HepG2 (cell line): ENCODE results near the gene KERA. TPM values are rescaled to one million over a fixed set of nuclear protein-coding genes. Genes with fewer than 3 reads are reported as not detected.

Source experiments
- ATAC-seq: fragments of 200-7000 bp; cut with Tn5 transposase; 3 replicates; pipeline ENCODE4 v1.9.1; 2020; ENCODE audit warnings: mild to moderate bottlenecking, moderate library complexity
- BruUV-seq: library from RNA; stranded (reverse); fragments of 400-500 nt; replicated peaks from 2 replicates; lab custom pipeline; 2021; lab: Mats Ljungman, UMichigan
- CTCF ChIA-PET: fragments of 300-600 bp; formaldehyde crosslinking; extraction: SDS; loops from one replicate; lab custom pipeline; 2021; ENCODE audit warnings: low total read pairs, inconsistent platforms, low intra/inter-chr PET ratio; lab: Yijun Ruan, JAX
- POLR2A ChIA-PET: fragments of 350-600 bp; sonication (Branson Sonifier 250); formaldehyde crosslinking; loops from one replicate; lab custom pipeline; 2020; ENCODE audit warnings: antibody characterized with exemption, inconsistent platforms; lab: Yijun Ruan, JAX
- DNase-seq: peaks from one replicate; pipeline ENCODE4 v3.0.0-alpha.2; 2015; ENCODE audit warnings: low spot score
- FAIRE-seq: peaks from 3 replicates; lab custom pipeline; 2011; peaks lifted over from hg19 to GRCh38; lab: Jason Lieb, UNC
- H2AFZ ChIP-seq: one replicate; pipeline ENCODE4 v1.6.1; 2011; ENCODE audit warnings: low read length, inconsistent platforms
- H3K27ac ChIP-seq: fragments of 300-600 bp; 3 replicates; pipeline ENCODE4 v1.8.0; 2011; ENCODE audit warnings: mixed run types, mild to moderate bottlenecking, mixed read lengths, low read length, inconsistent platforms; ENCODE audit not compliant: insufficient read depth; ENCODE audit errors: extremely low read length
- H3K27me3 ChIP-seq, 2 experiments: fragments of 200-600 bp in 1 of 2; 2 replicates in 1 of 2; 3 replicates in 1 of 2; pipeline versions ENCODE4 v1.6.0 to v1.8.0; 2011; ENCODE audit warnings: low read length in 2 of 2, mild to moderate bottlenecking in 2 of 2, moderate library complexity in 2 of 2, inconsistent platforms in 1 of 2; ENCODE audit not compliant: insufficient read depth in 2 of 2, control insufficient read depth in 1 of 2
- H3K36me3 ChIP-seq, 2 experiments: fragments of 200-600 bp in 1 of 2; replicated peaks in 1 of 2; 2 replicates in 1 of 2; 3 replicates in 1 of 2; pipeline versions ENCODE4 v1.5.1 to v1.8.0; 2011; ENCODE audit warnings: low read length in 2 of 2, inconsistent platforms in 1 of 2; ENCODE audit not compliant: insufficient read depth in 2 of 2, control insufficient read depth in 1 of 2
- H3K4me1 ChIP-seq: 2 replicates; pipeline ENCODE4 v1.5.1; 2012; ENCODE audit warnings: low read length, inconsistent platforms; ENCODE audit not compliant: insufficient read depth
- H3K4me2 ChIP-seq: 2 replicates; pipeline ENCODE4 v1.6.0; 2011; ENCODE audit warnings: low read depth, low read length, inconsistent platforms
- H3K4me3 ChIP-seq, 3 experiments: fragments of 200-600 bp in 1 of 3; sonication (generic), shearing (Covaris generic) in 1 of 3; replicated peaks in 1 of 3; 2 replicates each; pipeline ENCODE4 v1.5.1; 2011 to 2016; ENCODE audit warnings: low read length in 3 of 3, inconsistent platforms in 2 of 3, low read depth in 2 of 3, mild to moderate bottlenecking in 2 of 3, control low read depth in 1 of 3, mixed read lengths in 1 of 3; ENCODE audit not compliant: insufficient read depth in 1 of 3
- H3K79me2 ChIP-seq: one replicate; pipeline ENCODE4 v1.6.1; 2011; ENCODE audit warnings: low read length, inconsistent platforms; ENCODE audit not compliant: insufficient read depth
- H3K9ac ChIP-seq: 2 replicates; pipeline ENCODE4 v1.6.0; 2011; ENCODE audit warnings: mild to moderate bottlenecking, low read depth, low read length, inconsistent platforms; ENCODE audit not compliant: insufficient read depth
- H3K9me3 ChIP-seq: 2 replicates; pipeline ENCODE4 v1.5.1; 2012; ENCODE audit warnings: mild to moderate bottlenecking, low read length
- H4K20me1 ChIP-seq: 2 replicates; pipeline ENCODE4 v1.6.0; 2011; ENCODE audit warnings: inconsistent platforms, mild to moderate bottlenecking, low read length, moderate library complexity; ENCODE audit not compliant: insufficient read depth
- BORCS8-MEF2B ChIP-seq: sonication (generic); formaldehyde crosslinking; IDR thresholded peaks from 2 replicates; pipeline ENCODE4 v1.8.0; 2022; ENCODE audit warnings: mild to moderate bottlenecking, missing genetic modification reagents
- CCDC6 ChIP-seq: sonication (generic); formaldehyde crosslinking; IDR thresholded peaks from 2 replicates; pipeline ENCODE4 v1.8.1; 2022; ENCODE audit warnings: mild to moderate bottlenecking, missing genetic modification reagents, moderate library complexity
- ETV6 ChIP-seq: sonication (generic); formaldehyde crosslinking; conservative IDR thresholded peaks from 2 replicates; pipeline ENCODE4 v1.4.0; 2020; ENCODE audit warnings: missing genetic modification reagents
- HNRNPK ChIP-seq: fragments of 200-400 bp; formaldehyde crosslinking; IDR thresholded peaks from 2 replicates; pipeline ENCODE4 v1.6.1; 2018; ENCODE audit warnings: low read length, low read depth, moderate library complexity, mild to moderate bottlenecking; ENCODE audit not compliant: poor library complexity, severe bottlenecking
- JUND ChIP-seq: sonication (generic); formaldehyde crosslinking; IDR thresholded peaks from 2 replicates; pipeline ENCODE4 v1.8.0; 2022; ENCODE audit warnings: mild to moderate bottlenecking, missing genetic modification reagents
- KDM3A ChIP-seq: IDR thresholded peaks from 2 replicates; pipeline ENCODE4 v1.6.1; 2018; ENCODE audit warnings: low read depth, missing compliant biosample characterization
- POGZ ChIP-seq: sonication (generic); formaldehyde crosslinking; IDR thresholded peaks from 2 replicates; pipeline ENCODE4 v1.4.0; 2020; ENCODE audit warnings: mild to moderate bottlenecking, missing genetic modification reagents
- SALL2 ChIP-seq: sonication (generic); formaldehyde crosslinking; IDR thresholded peaks from 2 replicates; pipeline ENCODE4 v1.8.1; 2023; ENCODE audit warnings: mild to moderate bottlenecking, missing genetic modification reagents, inconsistent platforms
- SIX4 ChIP-seq: sonication (generic); formaldehyde crosslinking; IDR thresholded peaks from 2 replicates; pipeline ENCODE4 v1.4.0; 2020; ENCODE audit warnings: missing genetic modification reagents
- TCF12 ChIP-seq, 2 experiments: fragments of 450-650 bp in 1 of 2; sonication (generic) in 1 of 2; formaldehyde crosslinking in 1 of 2; IDR thresholded peaks; 2 replicates each; pipeline versions ENCODE4 v1.6.1 to v1.8.0; 2017 to 2022; ENCODE audit warnings: antibody characterized with exemption in 1 of 2, mild to moderate bottlenecking in 1 of 2, missing genetic modification reagents in 1 of 2, moderate library complexity in 1 of 2
- ZBTB25 ChIP-seq: IDR thresholded peaks from 2 replicates; pipeline ENCODE4 v1.6.1; 2018; ENCODE audit warnings: missing genetic modification reagents
- ZBTB7A ChIP-seq: sonication (generic); formaldehyde crosslinking; IDR thresholded peaks from 2 replicates; pipeline ENCODE4 v1.8.0; 2022; ENCODE audit warnings: mild to moderate bottlenecking, missing genetic modification reagents
- ZC3H13 ChIP-seq: sonication (generic); formaldehyde crosslinking; IDR thresholded peaks from 2 replicates; pipeline ENCODE4 v1.8.1; 2023; ENCODE audit warnings: mild to moderate bottlenecking, missing genetic modification reagents, moderate library complexity
- ZC3H4 ChIP-seq: sonication (generic); formaldehyde crosslinking; IDR thresholded peaks from 2 replicates; pipeline ENCODE4 v1.4.0; 2020; ENCODE audit warnings: missing genetic modification reagents, borderline replicate concordance
- ZFP1 ChIP-seq: IDR thresholded peaks from 2 replicates; pipeline ENCODE4 v1.6.1; 2016
- ZKSCAN1 ChIP-seq: fragments of 150-350 bp; IDR thresholded peaks from 2 replicates; pipeline ENCODE4 v1.6.1; 2014; ENCODE audit warnings: low read length
- ZNF12 ChIP-seq: sonication (generic); formaldehyde crosslinking; IDR thresholded peaks from 2 replicates; pipeline ENCODE4 v1.5.0; 2020; ENCODE audit warnings: missing genetic modification reagents
- ZNF552 ChIP-seq: sonication (generic); formaldehyde crosslinking; IDR thresholded peaks from 2 replicates; pipeline ENCODE4 v1.9.0; 2022; ENCODE audit warnings: missing genetic modification reagents, mild to moderate bottlenecking, borderline replicate concordance
- ZNF557 ChIP-seq: sonication (generic); formaldehyde crosslinking; IDR thresholded peaks from 2 replicates; pipeline ENCODE4 v1.4.0; 2020; ENCODE audit warnings: missing genetic modification reagents
- ZNF572 ChIP-seq: sonication (generic); formaldehyde crosslinking; IDR thresholded peaks from 2 replicates; pipeline ENCODE4 v1.5.1; 2020; ENCODE audit warnings: mild to moderate bottlenecking, missing genetic modification reagents
- ZNF772 ChIP-seq: sonication (generic); formaldehyde crosslinking; IDR thresholded peaks from 2 replicates; pipeline ENCODE4 v1.5.0; 2020; ENCODE audit warnings: mild to moderate bottlenecking, missing genetic modification reagents
- ZNF775 ChIP-seq: sonication (generic); formaldehyde crosslinking; IDR thresholded peaks from 2 replicates; pipeline ENCODE4 v1.4.0; 2020; ENCODE audit warnings: missing genetic modification reagents, mild to moderate bottlenecking, moderate library complexity, borderline replicate concordance
- WGBS: methylation state at CpG from one replicate; pipeline ENCODE4 v1.1.6; 2017; ENCODE audit warnings: low lambda C conversion rate; 5-methylcytosine and 5-hydroxymethylcytosine counted together
- in situ Hi-C: cut with HindIII; loops from 2 replicates; pipeline ENCODE4 v1.10.0; 2017; ENCODE audit warnings: low pct_unique_long_range_greater_than_20kb; ENCODE audit not compliant: extremely low pct_ligation_motif_present
- intact Hi-C: fragments of 100-400 bp; cut with micrococcal nuclease; formaldehyde crosslinking; loops from one replicate; pipeline ENCODE4 v1.10.0; 2022; ENCODE audit not compliant: unreplicated experiment
- polyA plus RNA-seq, 8 experiments: library from polyadenylated mRNA; depleted of rRNA in 3 of 8; stranded (reverse) in 7 of 8; unstranded in 1 of 8; fragments of >200 nt; fragmentation: Illumina TruSeq in 4 of 8; extraction: Trizol in 4 of 8; gene quantifications; 2 replicates each; pipeline versions ENCODE4 v1.2.1 to v1.2.3, GENCODE V29; 2011 to 2016; ENCODE audit warnings: low read depth in 4 of 8, missing spikeins in 1 of 8, mixed read lengths in 1 of 8; ENCODE audit not compliant: insufficient read depth in 1 of 8
- total RNA-seq, 5 experiments: library from RNA; depleted of rRNA; stranded (reverse); fragments of >200 nt; fragmentation: Illumina TruSeq; extraction: Trizol; gene quantifications; 2 replicates each; pipeline ENCODE4 v1.2.3, GENCODE V29; 2016; ENCODE audit warnings: low read depth in 1 of 5
- TF ChIP-seq, protein P1 (sequence below): sonication (generic); formaldehyde crosslinking; IDR thresholded peaks from 2 replicates; pipeline ENCODE4 v1.5.0; 2020; ENCODE audit warnings: mild to moderate bottlenecking, missing genetic modification reagents, moderate library complexity

The KERA gene
- total and polyA plus RNA-seq, 2 of the 13 experiments (the other 11 are each of a cell fraction or from before 2014, with no cell fraction given): not detected

DNA sequence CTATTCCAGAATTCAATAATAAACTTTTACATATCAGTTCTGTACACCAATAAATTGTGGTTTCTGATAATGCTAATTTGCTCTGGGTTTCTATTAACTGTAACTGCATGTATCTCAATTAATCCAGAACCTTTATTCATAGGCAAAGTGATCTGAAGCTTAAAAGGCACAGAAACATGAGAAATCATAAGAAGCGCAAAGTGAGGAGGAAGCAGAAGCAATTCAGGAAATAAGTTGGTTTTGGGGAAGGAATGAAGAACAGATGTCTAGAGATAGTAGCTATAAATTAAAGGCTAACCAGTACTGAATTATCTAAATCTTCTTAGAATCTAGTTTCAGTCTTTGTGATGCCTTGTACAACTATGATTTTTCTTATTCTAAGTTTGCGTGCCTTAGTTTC lies 24.6 kb downstream of the KERA start:
- FAIRE-seq: no peak
- WGBS: 47% methylated on average over 2 of the region's 2 CpGs

GRCh38 chr12:91023326-91024004 lies 34.4 kb downstream of the KERA start:
- no peaks in the 10 kb centered on the region for H3K9me3 ChIP-seq
- no peaks in the 10 kb centered on the region for H3K4me1 ChIP-seq
- H3K4me3 ChIP-seq: no peak overlapping the region
- ATAC-seq (no peak), DNase-seq (no peak), FAIRE-seq (no peak)
- in situ Hi-C loops: no loop called here
- no TSS peak for BruUV-seq
- WGBS: 7% methylated on average over 1 of the region's 1 CpG
- ChIA-PET CTCF (no interaction called here), POLR2A (no interaction called here)
- H3K27me3 ChIP-seq: no peaks in the 10 kb centered on the region
- no peaks in the 10 kb centered on the region for H3K36me3 ChIP-seq
- no peak overlapping the region for H3K9ac ChIP-seq
- intact Hi-C loops: no loop called here
- no peak overlapping the region for H3K27ac ChIP-seq
- no peak overlapping the region for H2AFZ ChIP-seq
- H3K4me2 ChIP-seq: no peak overlapping the region
- no peaks in the 10 kb centered on the region for H4K20me1 ChIP-seq
- H3K79me2 ChIP-seq: no peaks in the 10 kb centered on the region
- TF ChIP-seq ZKSCAN1: no peak
- TF ChIP-seq ETV6 (CRISPR knock-in tag): no peak
- TF ChIP-seq ZFP1: no peak
- no peak for TF ChIP-seq ZC3H13 (CRISPR knock-in tag)
- no peak for TF ChIP-seq TCF12 (IDR thresholded peaks at IDR 0.05)
- TF ChIP-seq TCF12 (CRISPR knock-in tag; IDR thresholded peaks at IDR 0.05): no peak
- TF ChIP-seq, protein P1, sequence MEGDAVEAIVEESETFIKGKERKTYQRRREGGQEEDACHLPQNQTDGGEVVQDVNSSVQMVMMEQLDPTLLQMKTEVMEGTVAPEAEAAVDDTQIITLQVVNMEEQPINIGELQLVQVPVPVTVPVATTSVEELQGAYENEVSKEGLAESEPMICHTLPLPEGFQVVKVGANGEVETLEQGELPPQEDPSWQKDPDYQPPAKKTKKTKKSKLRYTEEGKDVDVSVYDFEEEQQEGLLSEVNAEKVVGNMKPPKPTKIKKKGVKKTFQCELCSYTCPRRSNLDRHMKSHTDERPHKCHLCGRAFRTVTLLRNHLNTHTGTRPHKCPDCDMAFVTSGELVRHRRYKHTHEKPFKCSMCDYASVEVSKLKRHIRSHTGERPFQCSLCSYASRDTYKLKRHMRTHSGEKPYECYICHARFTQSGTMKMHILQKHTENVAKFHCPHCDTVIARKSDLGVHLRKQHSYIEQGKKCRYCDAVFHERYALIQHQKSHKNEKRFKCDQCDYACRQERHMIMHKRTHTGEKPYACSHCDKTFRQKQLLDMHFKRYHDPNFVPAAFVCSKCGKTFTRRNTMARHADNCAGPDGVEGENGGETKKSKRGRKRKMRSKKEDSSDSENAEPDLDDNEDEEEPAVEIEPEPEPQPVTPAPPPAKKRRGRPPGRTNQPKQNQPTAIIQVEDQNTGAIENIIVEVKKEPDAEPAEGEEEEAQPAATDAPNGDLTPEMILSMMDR: no peak
- TF ChIP-seq ZNF775 (CRISPR knock-in tag): no peak
- TF ChIP-seq ZBTB25 (CRISPR knock-in tag): no peak
- TF ChIP-seq ZNF552 (CRISPR knock-in tag): no peak
- no peak for TF ChIP-seq BORCS8-MEF2B (CRISPR knock-in tag)
- no peak for TF ChIP-seq CCDC6
- no peak for TF ChIP-seq JUND
- no peak for TF ChIP-seq SIX4 (CRISPR knock-in tag)
- TF ChIP-seq ZNF557 (CRISPR knock-in tag): no peak
- TF ChIP-seq ZBTB7A (CRISPR knock-in tag): no peak

More for the DNA sequence above, 24.6 kb downstream of the KERA start:
- no peaks in the 10 kb centered on the region for H3K4me1 ChIP-seq
- H3K36me3 ChIP-seq: no peaks in the 10 kb centered on the region
- no peak overlapping the region for H3K4me3 ChIP-seq
- no peaks in the 10 kb centered on the region for H3K9me3 ChIP-seq
- no peaks in the 10 kb centered on the region for H4K20me1 ChIP-seq
- TF ChIP-seq ZNF572 (CRISPR knock-in tag): no peak
- no peak for TF ChIP-seq SALL2 (CRISPR knock-in tag)
- no peak for TF ChIP-seq ZNF12 (CRISPR knock-in tag)
- no peak for TF ChIP-seq HNRNPK
- no peak for TF ChIP-seq ZC3H4 (CRISPR knock-in tag)
- no peak for TF ChIP-seq POGZ (CRISPR knock-in tag)
- no peak for TF ChIP-seq KDM3A (CRISPR knock-in tag)
- TF ChIP-seq ZNF772 (CRISPR knock-in tag): no peak
- ChIA-PET CTCF (no interaction called here), POLR2A (no interaction called here)
- DNase-seq: no peak
- in situ Hi-C loops: no loop called here
- H3K9ac ChIP-seq: no peak overlapping the region
- H3K4me2 ChIP-seq: no peak overlapping the region
- no peak overlapping the region for H3K27ac ChIP-seq
- no peaks in the 10 kb centered on the region for H3K27me3 ChIP-seq
- H2AFZ ChIP-seq: no peak overlapping the region
- no peak for ATAC-seq
- intact Hi-C loops: no loop called here
- BruUV-seq: no TSS peak
- H3K79me2 ChIP-seq: no peaks in the 10 kb centered on the region
